Mesenteric fat pad (tissue), 1 donor: ENCODE measurements around the gene VWA5B2. TPM values are rescaled to one million over a fixed set of nuclear protein-coding genes. Genes with fewer than 3 reads are reported as not detected.
"Not testable (repeated sequence)": the region's sequence is repeated elsewhere in the genome, so short reads cannot be mapped to it uniquely, and the experiment has no call there.

ENCODE experiments used
- DNase-seq: peaks from one replicate; pipeline ENCODE4 v3.0.0-alpha.2; 2020; ENCODE audit warnings: low spot score
- total RNA-seq: library from RNA; stranded (reverse); fragmentation: NEBNext Ultra II Directional; extraction: Animal tissue kit (Norgen Biotek cat#: 25700); gene quantifications from one replicate; pipeline ENCODE4 v1.2.1, GENCODE V29; 2021
- donor health status: DM: yes; HTN: yes; CAD: no.

Gene VWA5B2
- total RNA-seq, 1 donor from 2014 or later: not detected

DNA sequence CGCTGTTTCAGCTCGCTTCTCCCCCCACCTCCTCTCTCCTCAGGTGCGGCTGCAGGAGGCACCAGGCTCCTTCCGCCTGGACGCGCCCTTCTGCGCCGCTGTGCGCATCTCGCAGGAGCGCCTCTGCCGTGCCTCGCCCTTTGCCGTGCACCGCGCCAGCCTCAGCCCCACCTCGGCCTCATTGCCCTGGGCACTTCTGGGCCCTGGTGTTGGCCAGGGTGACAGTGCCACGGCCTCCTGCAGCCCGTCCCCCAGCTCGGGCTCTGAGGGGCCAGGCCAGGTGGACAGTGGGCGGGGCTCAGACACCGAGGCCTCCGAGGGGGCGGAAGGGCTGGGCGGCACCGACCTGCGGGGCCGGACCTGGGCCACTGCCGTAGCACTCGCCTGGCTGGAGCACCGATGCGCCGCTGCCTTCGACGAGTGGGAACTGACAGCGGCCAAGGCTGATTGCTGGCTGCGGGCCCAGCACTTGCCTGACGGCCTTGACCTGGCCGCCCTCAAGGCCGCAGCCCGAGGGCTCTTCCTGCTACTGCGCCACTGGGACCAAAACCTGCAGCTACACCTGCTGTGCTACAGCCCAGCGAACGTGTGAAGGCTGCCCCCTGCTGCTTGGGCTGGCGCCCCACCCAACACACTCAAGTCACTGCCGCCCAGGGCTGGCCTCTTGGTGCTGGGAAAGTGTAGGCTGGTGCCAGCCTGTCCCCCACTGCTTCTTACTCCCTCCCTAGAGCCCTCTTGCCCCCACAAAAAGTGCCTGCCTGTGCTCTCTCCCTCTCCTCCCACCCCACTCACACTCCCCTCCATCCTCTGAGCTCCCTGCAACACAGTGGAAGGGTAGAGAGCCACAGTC is 12.3 kb downstream of the VWA5B2 start:
- no peak for DNase-seq

DNA sequence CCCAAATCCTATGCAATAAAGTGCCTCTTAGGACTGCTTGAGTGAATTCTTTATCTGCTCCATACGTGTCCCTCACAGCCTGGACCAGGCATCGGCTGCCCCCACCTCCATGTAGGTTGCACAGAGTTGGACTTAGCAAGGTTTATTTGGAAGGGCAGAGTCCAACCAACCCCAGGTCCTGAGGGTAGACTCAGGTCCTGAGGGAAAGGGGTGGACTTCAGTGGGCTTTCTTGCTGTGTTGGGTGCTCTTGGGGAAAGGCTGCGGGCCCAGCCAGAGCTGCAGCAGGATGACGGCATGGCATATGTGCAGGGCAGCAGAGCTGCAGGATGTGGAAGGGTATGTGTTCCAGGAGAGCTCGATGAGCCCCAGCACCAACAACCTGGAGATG is 12.9 kb downstream of the VWA5B2 start:
- no peak for DNase-seq

DNA sequence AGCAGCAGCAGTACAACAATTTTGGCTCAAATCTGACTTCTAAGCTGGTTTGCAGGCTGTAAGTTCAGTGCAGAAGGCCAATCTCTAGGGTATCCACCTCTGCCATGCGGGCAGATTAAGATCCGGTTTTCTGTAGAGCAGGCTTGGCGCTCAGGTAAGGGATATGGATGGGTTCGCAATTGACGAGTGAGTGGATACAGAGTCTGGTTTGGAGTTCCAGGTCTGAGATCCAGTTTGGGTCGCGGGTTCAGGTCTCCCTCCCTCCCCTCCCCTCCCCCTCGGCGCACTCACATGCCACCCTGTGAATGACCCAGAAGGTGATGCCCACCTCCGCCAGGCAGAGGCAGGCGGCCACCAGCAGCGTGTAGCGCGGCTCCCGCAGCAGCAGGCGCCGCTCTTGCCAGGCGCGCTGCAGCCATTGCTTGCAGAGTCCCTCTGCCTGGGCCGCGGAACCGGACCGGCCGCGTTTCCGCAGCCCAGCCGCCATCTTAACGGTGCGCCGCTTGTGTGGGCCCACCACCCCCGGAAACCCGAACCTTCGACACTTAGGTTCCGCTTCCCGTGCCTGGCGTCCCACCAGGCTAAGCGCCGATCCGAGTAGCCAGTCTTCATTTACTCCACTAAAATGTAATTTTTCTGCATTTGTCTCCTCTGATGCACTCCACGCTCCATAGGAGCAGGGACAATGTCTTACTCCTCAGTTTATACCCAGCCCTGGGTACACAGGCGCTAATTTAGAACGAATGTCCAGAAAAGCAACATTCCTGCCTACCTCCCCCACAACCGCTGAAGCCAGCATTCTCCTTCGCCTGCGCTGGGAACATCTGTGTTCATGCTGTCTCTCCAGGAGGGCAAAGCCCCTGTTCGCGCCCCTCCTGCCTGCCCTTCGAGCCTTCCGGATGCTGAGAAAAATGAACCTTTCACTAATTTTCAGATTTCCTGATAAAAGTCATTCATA is 19.3 kb downstream of the VWA5B2 start, which contains the start of gene ALG3:
TSS of gene ALG3 (minus strand) at position 509 of the 958 bp plus-strand sequence. CDS start at position 487, 22 bp downstream.
- no peak for DNase-seq

DNA sequence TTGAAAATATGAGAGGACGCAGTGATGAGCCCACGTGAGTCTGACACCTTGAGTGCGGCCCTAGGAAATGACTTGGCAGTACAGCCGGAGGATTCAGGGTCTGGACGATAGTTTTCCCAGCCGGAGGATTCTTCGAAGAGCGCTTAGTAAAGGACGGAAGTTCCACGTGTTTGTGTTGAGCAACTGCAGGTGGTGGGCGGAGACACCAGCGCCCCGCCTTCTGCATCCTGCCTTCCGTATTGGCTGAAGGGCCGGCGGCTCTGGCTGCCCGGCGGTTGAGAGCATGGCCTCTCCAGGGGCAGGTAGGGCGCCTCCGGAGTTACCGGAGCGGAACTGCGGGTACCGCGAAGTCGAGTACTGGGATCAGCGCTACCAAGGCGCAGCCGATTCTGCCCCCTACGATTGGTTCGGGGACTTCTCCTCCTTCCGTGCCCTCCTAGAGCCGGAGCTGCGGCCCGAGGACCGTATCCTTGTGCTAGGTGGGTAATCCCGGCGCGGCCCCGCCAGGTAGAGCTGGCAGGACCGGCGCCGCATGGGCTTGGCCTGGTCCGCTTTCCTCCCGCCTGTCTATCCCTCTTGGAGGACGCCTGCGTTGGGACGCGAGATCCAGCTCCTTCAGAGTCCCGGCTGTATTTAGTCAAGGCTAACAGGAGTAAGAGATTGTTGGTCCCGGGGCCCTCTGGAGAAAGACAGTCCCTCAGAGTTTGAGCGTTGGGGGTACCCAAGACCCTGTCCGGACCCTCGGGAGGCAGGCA is 20.2 kb downstream of the VWA5B2 start, which contains the start of gene EEF1AKMT4:
TSS of gene EEF1AKMT4 (plus strand) at position 261 of the 755 bp plus-strand sequence. CDS start at position 284, 23 bp downstream.
- DNase-seq: peak; percentile 97

DNA sequence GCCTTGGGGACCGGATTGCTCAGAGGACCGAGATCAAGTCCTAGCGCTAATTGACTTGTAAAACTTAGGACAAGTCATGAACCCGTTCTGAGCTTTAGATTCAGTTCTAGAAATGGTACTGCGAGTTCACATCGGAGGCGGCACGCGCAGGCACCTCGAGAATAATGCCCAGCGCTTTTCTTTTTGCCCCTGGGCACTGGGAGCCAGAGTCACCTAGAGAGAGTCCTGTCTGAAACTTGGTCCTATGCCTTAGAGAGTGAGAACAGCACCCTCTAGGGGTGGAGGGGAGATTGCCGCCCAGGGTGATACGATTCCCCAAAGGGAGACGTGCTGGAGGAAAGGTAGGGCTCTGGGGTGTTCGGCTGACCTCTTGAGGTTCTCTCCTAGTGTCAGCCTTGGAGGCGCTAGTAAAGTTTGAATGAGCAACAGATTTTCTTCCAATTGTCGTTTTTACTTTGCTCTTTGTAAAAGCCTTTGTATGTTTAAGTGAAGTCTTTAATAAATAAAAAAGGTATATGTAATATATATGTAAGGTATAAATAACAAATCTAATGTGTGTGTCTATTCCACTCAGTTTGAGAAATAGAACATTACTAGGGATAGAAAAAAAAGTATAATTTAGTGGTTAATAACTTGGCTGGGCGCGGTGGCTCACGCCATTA is 20.9 kb downstream of the VWA5B2 start:
- DNase-seq: no peak

DNA sequence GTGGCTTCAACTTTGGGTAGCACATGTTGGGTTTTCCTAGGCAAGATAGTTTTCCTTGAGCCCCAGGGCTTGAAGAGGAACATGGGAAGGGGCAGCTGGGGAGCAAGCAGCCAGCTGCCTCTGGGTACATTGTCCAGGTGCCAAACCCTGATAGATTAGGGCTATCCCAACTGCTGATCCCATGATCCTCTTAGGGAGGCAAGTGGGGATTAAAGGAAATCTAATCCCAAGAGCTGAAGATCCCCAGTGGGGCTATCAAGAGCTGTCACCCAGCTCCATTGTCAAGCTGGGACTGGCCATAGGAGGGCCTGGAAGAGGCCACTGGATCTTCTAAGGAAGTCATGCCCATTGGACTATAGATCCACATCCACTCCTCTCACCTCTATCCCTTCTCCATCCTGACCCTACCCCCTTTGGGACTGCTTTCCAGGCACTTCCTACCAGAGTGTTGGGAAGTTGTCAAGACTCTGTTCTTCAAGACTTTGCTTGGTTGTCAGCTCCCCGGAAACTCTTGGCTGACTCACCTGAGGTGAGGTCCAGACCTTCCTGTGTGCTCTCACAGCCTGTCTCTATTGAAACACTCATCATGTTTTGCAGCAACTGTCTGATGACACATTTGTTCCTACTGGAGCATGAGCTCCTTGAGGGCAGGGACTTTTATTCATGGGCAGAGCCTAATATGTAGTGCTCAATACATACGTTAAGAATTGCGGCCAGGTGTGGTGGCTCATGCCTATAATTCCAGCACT is 26.1 kb downstream of the VWA5B2 start:
- DNase-seq: no peak

DNA sequence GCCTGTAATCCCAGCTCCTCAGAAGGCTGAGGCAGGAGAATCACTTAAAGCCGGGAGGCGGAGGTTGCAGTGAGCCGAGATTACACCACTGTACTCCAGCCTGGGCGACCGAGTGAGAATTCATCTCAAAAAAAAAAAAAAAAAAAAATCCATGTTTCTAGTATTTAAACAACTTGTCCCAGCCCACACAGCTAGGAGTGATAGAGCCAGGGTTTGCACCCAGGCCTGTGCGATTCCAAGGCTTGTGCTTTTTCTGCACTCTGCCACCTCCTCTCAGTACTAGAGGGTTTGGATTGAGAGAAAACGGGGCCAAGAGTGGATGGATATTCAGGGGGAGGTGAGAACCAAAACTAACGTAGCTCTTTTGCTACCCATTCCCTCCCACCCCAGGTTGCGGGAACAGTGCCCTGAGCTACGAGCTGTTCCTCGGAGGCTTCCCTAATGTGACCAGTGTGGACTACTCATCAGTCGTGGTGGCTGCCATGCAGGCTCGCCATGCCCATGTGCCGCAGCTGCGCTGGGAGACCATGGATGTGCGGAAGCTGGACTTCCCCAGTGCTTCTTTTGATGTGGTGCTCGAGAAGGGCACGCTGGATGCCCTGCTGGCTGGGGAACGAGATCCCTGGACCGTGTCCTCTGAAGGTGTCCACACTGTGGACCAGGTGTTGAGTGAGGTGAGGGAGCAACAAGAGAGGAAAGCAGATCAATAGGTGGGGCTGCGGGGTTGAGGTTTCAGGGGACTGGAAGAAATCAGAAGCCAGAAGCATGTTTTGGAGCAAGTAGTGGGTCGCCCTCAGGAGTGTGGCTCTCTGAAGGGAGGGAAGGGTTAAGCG is 27.9 kb downstream of the VWA5B2 start:
- DNase-seq: no peak

DNA sequence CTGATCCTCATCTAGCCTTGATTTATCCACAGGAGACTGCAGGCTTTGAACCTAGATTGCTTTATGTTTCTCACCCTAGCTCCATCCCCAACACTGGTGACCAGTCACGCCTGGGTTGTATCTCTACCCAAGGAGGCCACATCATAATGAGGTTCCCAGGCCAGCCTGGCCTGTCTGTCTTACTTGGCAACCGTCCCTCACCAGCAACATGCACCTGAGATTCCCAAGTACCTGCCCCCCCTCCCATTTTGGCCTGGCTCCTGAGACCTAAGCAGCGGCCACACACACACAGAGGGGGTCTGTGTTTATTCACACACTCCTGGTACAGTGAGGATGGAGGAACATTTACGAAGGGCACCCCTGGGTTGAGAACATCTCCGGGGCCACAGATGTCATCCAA is 29.5 kb downstream of the VWA5B2 start:
- DNase-seq: no peak

DNA sequence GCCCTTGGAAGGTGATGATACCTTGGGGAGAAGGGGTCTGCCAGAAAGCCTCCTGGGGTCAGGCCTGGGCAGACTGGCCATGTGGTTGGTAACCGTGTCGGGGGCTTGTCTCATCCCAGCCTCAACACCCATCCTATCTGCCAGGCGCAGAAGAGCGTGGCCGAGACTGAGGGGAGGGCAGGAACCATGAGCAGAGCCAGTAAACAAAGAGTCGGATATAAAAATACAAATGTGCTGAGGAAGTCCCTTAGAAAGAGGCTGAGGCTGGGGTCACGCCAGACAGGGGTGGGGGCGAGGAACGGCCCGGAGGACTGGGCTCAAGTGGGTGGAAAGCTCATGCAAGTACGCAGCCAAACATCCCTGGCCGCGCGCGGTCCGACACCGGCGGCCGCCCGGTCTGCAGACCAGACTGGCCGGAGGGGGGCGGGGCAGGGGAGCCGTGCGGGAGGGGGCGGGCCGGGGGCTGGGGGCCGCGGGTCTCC is 30.1 kb downstream of the VWA5B2 start:
- DNase-seq: no peak

DNA sequence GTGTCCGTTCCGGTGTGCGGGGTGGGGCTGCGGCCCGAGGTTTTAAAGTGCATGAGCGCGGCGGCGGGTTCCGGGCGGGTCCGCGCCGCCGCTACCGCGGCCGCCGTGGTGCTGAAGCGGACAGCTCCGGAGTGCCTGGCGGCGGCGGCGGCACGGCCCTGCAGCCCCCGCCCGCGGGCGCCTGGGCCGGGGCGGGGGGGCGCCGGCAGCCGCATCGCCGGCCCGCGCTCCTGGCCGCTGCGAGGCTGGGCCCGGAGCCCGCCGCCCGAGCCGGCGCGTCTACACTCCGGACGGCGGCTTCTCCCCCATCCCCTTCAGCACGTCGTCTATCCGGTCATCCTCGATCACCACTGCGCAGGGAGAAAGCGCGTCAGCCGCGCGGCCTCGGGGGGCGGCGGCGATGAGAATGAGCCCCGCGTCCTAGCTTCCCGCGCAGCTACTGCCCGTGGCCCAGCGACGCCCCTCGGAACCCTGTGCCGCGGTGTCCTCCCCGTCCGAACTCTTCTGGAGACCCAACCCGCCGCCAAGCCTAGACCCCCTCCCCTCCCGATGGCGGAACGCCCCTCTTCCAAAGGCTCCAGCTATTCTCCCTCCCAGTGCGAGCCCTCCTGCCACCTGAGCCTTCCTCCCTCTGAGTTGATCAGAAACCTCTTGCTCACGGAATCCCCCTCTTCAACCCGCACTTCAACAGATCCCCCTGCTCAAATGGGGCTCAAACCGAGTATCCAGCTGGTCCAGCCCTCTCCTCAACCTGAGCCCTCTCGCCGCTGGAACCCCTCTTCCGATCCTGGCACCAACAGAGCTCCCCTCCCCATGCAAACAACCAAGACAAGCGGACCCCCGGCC is 30.7 kb downstream of the VWA5B2 start:
- no peak for DNase-seq

DNA sequence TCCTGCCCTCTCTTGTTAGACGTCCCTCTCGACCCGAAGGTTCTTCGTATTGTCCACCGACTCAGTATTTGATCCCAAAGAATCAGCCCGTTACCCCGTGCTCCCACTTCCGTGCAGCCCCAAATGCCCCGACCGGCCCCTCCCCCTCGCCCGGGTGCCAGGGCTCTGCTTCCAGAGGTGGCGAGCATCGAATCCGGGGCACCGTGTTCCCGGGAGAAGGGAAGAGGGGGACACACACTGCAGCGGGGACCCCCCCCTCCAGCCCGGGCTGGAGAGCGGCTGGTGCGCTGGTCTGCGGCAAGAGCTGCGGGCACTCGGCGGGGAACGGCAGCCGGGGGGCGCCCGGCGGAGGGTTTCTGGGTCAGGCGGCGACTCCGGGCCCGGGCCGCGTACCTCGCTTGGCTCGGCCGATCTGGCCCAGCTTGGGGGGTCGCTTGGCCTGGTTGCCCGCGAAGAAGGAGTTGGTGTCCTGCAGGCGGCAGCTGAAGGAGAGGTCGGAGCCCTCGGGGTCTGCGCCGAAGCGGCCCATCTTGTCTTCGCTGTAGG is 31.4 kb downstream of the VWA5B2 start:
- DNase-seq: no peak

DNA sequence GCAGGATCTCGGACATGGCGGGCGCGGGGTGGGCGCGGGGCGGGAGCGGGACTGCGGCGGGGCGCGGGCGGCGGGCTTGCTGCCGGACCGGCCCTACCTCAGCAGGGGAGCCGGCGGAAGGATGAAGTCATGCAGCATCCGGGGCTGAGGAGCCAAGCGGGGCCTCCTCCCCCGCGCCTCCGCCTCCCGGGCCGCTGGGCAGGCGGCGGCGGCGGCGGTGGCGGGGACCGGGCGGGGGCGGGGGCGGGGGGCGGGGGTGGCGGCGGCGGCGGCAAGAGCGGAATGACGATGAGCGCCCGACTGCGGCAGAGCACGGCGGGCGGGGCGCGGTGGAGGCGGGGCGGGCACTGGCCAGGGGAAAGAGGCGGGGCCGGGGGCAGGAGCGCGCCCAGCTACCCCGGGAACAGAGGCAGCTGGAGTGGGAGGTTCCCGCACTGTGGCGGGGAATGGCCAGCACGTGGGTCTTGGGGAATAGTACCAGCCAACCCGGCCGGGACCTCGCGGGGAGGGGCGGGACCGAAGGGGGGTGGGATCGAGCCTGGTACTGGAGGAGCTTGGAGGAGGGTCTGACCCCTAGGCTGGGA is 32.0 kb downstream of the VWA5B2 start, which contains the start of gene CAMK2N2:
TSS of gene CAMK2N2 (minus strand) at position 284 of the 584 bp plus-strand sequence. CDS start at position 16, 268 bp downstream.
- DNase-seq: no peak

DNA sequence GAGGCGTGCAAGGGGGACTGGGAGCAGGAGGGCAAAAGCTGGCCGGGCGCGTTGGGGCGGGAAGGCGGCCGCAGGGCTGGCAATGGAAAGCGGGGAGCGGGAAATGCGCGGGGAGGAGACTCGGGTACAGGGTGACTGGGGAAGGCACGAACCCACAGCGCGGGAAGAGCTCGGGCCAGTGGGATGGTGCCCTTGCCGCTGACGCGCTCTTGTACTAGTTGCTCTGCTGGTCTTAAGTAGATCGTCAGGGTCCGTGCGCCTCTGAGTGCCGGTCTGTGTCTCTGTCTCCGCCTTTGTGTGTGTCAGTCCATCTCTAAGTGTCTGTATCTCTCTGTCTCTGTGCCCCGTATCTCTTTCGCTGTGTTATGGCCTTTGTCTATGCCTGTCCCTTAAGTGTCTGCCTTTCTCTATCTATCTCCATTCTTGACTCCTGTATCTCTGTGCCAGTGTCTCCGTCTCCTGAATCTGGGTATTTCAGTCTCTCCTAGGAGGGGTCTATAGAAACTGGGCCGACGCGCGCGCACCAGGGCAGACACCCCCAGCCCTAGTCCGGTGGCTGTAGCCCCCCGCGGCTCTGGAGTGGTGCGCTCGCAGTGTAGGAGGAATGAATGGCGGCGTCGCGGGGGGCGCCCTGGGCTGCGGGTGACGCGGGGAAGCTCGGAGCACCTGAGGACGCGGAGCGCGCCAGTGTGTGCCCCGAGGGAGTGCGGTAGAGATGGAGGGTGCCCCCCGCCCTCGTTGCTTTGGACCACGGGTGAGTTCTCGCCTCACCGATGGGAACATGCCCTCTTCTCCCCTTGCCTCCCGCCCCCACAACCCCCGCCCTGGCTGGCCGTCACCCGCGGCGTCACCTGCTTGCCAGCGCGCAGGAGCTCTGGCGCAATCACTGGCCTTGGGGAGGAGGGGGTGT is 32.7 kb downstream of the VWA5B2 start:
- DNase-seq: no peak

DNA sequence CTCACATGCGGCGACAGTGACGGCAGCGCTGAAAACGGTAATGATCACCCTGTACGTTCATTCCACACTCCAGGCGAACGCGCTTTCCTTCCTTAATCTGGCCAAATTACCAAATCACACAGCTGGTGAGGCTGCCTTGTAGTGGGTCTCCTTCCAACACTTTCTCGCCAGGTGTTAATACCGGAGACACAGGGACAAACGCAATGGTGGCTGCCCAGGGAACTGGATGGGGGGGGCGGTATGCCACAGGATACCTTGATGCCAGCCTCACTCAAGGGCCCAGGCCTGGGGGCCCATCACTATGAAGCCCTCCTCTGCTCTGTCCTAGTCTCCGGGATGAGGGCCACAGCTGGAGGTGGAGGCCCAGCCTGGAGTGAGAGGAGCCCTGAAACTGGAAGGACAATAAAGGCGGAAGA is 33.4 kb downstream of the VWA5B2 start:
- DNase-seq: no peak

DNA sequence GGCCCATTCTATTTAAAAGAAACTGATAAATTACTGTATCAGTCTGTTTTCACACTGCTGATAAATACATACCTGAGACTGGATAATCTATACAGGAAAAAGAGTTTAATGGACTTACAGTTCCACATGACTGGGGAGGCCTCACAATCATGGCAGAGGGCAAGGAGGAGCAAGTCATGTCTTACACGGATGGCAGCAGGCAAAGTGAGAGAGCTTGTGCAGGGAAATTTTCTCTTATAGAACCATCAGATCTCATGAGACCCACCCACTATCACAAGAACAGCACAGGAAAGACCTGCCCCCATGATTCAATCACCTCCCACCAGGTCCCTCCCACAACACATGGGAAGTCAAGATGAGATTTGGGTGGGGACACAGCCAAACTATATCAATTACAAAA is 37.9 kb downstream of the VWA5B2 start:
- DNase-seq: not testable (repeated sequence)

DNA sequence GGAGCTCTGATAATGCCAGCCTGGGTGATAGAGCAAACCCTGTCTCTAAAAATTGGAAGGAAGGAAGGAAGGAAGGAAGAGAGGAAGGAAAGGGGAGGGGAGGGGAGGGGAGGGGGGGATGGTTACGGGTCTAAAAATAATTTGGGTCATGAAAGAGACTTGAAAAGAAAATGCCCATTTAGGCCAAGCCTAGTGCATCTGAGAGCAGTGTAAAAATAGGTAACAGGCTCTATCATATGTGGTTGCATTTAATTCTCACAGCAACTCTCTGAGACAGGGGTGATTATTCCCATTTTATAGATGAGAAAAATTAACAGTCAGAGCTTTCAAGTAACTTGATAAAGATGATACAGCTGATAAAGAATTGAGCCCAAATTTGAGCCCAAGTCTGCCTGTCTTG is 42.9 kb downstream of the VWA5B2 start:
- no peak for DNase-seq
